Natural killer cell treated with Interleukin-12 subunit alpha and Interleukin-12 subunit beta and Interleukin-15 and Interleukin-18, amount 100 ng/mL, for 72 hours (primary cell): ENCODE results near the gene DEPDC1B. TPM values are rescaled to one million over a fixed set of nuclear protein-coding genes. Genes with fewer than 3 reads are reported as not detected.
"Not testable (repeated sequence)": the region's sequence is repeated elsewhere in the genome, so short reads cannot be mapped to it uniquely, and the experiment has no call there.

ENCODE experiments used
- ATAC-seq, 2 donors: fragments of 150-1000 bp; cut with Tn5 transposase in 1 of 2; sonication (Bioruptor Pico), chemical (Tn5 transposase) in 1 of 2; 2 replicates each; pipeline ENCODE4 v1.10.0; 2021
- DNase-seq: peaks from one replicate; pipeline ENCODE4 v3.0.0; 2022; ENCODE audit warnings: low spot score
- H3K27ac Mint-ChIP-seq, 2 donors: 1 replicate in 1 of 2; 2 replicates in 1 of 2; pipeline ENCODE4 v1.8.0; 2022; ENCODE audit warnings: mixed read lengths in 2 of 2, mild to moderate bottlenecking in 1 of 2, moderate library complexity in 1 of 2
- H3K27me3 Mint-ChIP-seq, 2 donors: 1 replicate in 1 of 2; 2 replicates in 1 of 2; pipeline ENCODE4 v1.8.0; 2022; ENCODE audit warnings: mixed read lengths in 2 of 2
- H3K36me3 Mint-ChIP-seq: one replicate; pipeline ENCODE4 v1.8.0; 2022; ENCODE audit warnings: mixed read lengths
- H3K4me1 Mint-ChIP-seq, 2 donors: 1 replicate in 1 of 2; 2 replicates in 1 of 2; pipeline ENCODE4 v1.8.0; 2022; ENCODE audit warnings: low read depth in 2 of 2, mixed read lengths in 2 of 2, mild to moderate bottlenecking in 1 of 2
- H3K4me3 Mint-ChIP-seq: one replicate; pipeline ENCODE4 v1.8.0; 2022; ENCODE audit warnings: mixed read lengths
- H3K9me3 Mint-ChIP-seq: 2 replicates; pipeline ENCODE4 v1.8.0; 2022; ENCODE audit warnings: mixed read lengths
- total RNA-seq, 2 donors: library from RNA; stranded (reverse); gene quantifications; one replicate each; pipeline ENCODE4 v1.2.3, GENCODE V29; 2022

DEPDC1B gene
- total RNA-seq, 2 donors from 2014 or later: 14.8 to 30.0 TPM

DNA sequence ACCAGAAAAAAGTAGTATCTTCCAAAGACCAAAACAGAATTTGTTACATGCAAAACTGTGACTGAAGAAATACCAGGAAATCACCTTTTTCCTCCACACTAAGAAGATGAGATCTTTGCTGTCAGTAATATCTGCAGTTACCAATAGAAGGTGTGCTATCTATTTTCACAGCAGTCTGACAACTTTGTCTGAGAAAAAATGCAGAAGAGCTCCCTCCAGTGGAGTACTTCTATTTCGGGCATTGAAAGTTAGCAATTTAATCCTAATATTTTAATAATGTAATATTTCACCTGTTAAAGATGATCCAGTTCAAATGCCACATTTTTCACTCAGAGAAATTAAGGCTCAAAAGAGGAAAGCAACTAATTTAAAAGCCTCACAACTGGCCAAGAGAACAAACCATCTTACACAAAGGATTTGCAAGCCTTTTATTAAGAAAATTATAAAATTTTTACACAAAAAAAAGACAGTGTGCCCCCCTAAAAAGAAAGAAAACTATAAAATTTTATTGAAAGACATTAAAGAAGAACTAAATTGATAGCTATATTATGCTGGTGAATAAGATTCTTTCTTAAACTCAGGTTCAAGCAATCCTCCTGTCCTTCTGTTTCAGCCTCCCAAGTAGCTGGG is 50.6 kb downstream of the DEPDC1B start:
- Mint-ChIP-seq H3K4me3 (no peak overlapping the region), H3K27ac (no peak overlapping the region), H3K4me1 (no peaks in the 10 kb centered on the region), H3K36me3 (no peaks in the 10 kb centered on the region), H3K27me3 (no peaks in the 10 kb centered on the region), H3K9me3 (no peaks in the 10 kb centered on the region)
- DNase-seq (no peak), ATAC-seq (no peak)

GRCh38 chr5:60648175-60648574 is 51.8 kb downstream of the DEPDC1B start:
- Mint-ChIP-seq H3K9me3 (no peaks in the 10 kb centered on the region), H3K27me3 (no peaks in the 10 kb centered on the region), H3K4me3 (no peak overlapping the region), H3K36me3 (no peaks in the 10 kb centered on the region), H3K27ac (no peak overlapping the region), H3K4me1 (no peaks in the 10 kb centered on the region)
- ATAC-seq: no peak
- no peak for DNase-seq

DNA sequence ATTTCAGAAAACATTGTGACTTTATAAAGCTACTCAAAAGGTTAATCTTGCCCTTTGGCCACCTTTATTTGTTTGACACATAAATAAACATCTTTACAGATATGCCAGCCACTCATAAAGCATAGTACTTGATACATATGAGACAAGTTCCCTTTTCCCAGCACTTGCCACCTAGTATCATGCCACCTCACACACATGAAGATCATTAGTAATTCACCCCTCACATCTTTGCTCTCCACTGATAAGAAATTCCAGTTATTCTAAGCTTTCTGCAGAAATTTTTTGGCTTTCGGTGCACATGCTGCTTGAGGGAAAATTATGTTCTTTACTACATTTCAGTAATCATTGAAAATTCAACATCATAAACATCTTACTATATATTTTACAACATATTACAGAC is 59.1 kb downstream of the DEPDC1B start:
- peaks cover 14% of the 10 kb centered on the region for H3K36me3 Mint-ChIP-seq
- peaks cover 3% of the 10 kb centered on the region for H3K9me3 Mint-ChIP-seq
- H3K4me1 Mint-ChIP-seq: no peaks in the 10 kb centered on the region
- DNase-seq (no peak), ATAC-seq (no peak)
- no peak overlapping the region for H3K4me3 Mint-ChIP-seq
- H3K27ac Mint-ChIP-seq: no peak overlapping the region
- H3K27me3 Mint-ChIP-seq: no peaks in the 10 kb centered on the region

GRCh38 chr5:60639544-60639943 is 60.4 kb downstream of the DEPDC1B start:
- peaks cover 14% of the 10 kb centered on the region for H3K36me3 Mint-ChIP-seq
- no peak overlapping the region for H3K4me3 Mint-ChIP-seq
- H3K27me3 Mint-ChIP-seq: no peaks in the 10 kb centered on the region
- no peaks in the 10 kb centered on the region for H3K4me1 Mint-ChIP-seq
- ATAC-seq (no peak), DNase-seq (no peak)
- no peak overlapping the region for H3K27ac Mint-ChIP-seq
- H3K9me3 Mint-ChIP-seq: peaks cover 3% of the 10 kb centered on the region

DNA sequence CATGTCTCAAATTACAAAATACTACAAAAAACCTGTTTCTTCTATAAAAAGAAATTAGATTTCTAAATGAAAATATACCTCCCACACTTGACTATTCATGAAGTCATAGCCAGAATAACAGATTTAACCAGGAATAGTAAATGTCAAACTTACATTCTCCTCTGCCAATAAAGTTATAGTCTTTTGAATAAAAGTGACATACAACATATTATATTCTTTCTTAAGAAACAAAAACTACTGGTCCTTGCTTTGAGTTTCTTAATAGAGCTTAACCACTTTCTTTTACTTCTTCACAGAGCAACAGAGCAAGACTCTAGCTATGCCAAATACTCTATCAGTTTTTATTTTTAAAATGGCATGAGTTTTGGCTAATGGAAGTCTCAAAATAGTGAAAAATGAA is 61.7 kb downstream of the DEPDC1B start:
- Mint-ChIP-seq H3K36me3 (peaks cover 14% of the 10 kb centered on the region), H3K27me3 (no peaks in the 10 kb centered on the region), H3K9me3 (peaks cover 3% of the 10 kb centered on the region), H3K27ac (no peak overlapping the region), H3K4me3 (no peak overlapping the region), H3K4me1 (no peaks in the 10 kb centered on the region)
- ATAC-seq (no peak), DNase-seq (no peak)

- no peak overlapping the region for H3K4me3 Mint-ChIP-seq
- no peaks in the 10 kb centered on the region for H3K4me1 Mint-ChIP-seq
- peaks cover 8% of the 10 kb centered on the region for H3K36me3 Mint-ChIP-seq
- ATAC-seq: no peak
- no peak overlapping the region for H3K27ac Mint-ChIP-seq
- no peak for DNase-seq
- peaks cover 3% of the 10 kb centered on the region for H3K9me3 Mint-ChIP-seq
- H3K27me3 Mint-ChIP-seq: no peaks in the 10 kb centered on the region
Measured at GRCh38 chr5:60636644-60637043, 63.3 kb downstream of the DEPDC1B start.

- DNase-seq (no peak), ATAC-seq (no peak)
- Mint-ChIP-seq H3K27me3 (no peaks in the 10 kb centered on the region), H3K27ac (no peak overlapping the region), H3K4me1 (no peaks in the 10 kb centered on the region), H3K9me3 (peaks cover 3% of the 10 kb centered on the region), H3K4me3 (no peak overlapping the region), H3K36me3 (peaks cover 8% of the 10 kb centered on the region)
Measured at GRCh38 chr5:60636001-60636400, 64.0 kb downstream of the DEPDC1B start.

DNA sequence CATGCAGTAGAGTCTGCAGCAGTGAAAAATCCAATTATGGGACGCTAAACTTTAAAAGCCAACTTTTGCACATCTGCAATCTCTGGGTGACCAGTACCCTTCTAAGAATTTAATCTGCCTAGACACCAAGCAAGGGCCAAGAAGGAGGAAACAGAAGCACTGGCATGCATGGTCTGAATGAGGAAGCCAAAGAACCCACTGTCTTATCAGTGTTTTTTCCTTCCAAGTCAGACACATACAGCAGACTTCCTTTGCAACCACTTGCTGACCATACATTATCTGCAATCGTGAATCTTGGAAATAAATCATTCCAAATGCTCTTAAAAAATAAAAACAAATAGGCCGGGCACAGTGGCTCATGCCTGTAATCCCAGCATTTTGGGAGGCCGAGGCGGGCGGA is 65.9 kb downstream of the DEPDC1B start:
- ATAC-seq: no peak
- H3K9me3 Mint-ChIP-seq: peaks cover 3% of the 10 kb centered on the region
- no peaks in the 10 kb centered on the region for H3K4me1 Mint-ChIP-seq
- H3K27me3 Mint-ChIP-seq: no peaks in the 10 kb centered on the region
- peaks cover 8% of the 10 kb centered on the region for H3K36me3 Mint-ChIP-seq
- DNase-seq: no peak
- no peak overlapping the region for H3K4me3 Mint-ChIP-seq
- H3K27ac Mint-ChIP-seq: no peak overlapping the region

GRCh38 chr5:60633341-60633740 is 66.6 kb downstream of the DEPDC1B start:
- no peak for ATAC-seq
- DNase-seq: no peak
- peaks cover 8% of the 10 kb centered on the region for H3K36me3 Mint-ChIP-seq
- no peak overlapping the region for H3K4me3 Mint-ChIP-seq
- no peaks in the 10 kb centered on the region for H3K27me3 Mint-ChIP-seq
- peaks cover 3% of the 10 kb centered on the region for H3K9me3 Mint-ChIP-seq
- no peak overlapping the region for H3K27ac Mint-ChIP-seq
- H3K4me1 Mint-ChIP-seq: no peaks in the 10 kb centered on the region

GRCh38 chr5:60632153-60632552 is 67.8 kb downstream of the DEPDC1B start:
- ATAC-seq (peak in 1 of 2 donors; percentile 28), DNase-seq (no peak)
- Mint-ChIP-seq H3K27ac (no peak overlapping the region), H3K4me3 (no peak overlapping the region), H3K27me3 (no peaks in the 10 kb centered on the region), H3K4me1 (no peaks in the 10 kb centered on the region), H3K36me3 (peaks cover under 1% of the 10 kb centered on the region), H3K9me3 (no peaks in the 10 kb centered on the region)

GRCh38 chr5:60630836-60631235 is 69.1 kb downstream of the DEPDC1B start:
- Mint-ChIP-seq H3K27ac (no peak overlapping the region), H3K9me3 (no peaks in the 10 kb centered on the region), H3K4me3 (no peak overlapping the region), H3K36me3 (no peaks in the 10 kb centered on the region), H3K27me3 (no peaks in the 10 kb centered on the region), H3K4me1 (no peaks in the 10 kb centered on the region)
- ATAC-seq (no peak), DNase-seq (no peak)

DNA sequence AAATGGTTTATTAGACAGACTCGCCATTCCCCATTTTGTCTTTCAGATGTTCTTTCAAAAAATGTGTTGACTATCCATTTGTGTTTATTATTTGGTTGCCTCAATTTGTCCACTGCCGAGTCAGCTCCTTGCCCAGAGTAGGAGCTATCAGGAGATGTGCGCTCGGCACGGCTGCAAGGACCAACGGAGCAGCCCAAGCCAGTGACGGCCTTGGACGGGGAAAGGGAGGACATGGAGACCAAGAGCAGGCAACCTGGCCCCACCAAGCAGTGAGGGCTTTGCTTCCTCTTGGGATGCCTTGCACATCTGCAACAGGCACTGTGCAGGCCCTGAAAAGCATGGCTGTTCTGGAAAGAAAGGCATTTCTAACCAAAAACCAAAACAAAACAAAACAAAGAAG is 69.8 kb downstream of the DEPDC1B start:
- H3K4me1 Mint-ChIP-seq: no peaks in the 10 kb centered on the region
- H3K27ac Mint-ChIP-seq: no peak overlapping the region
- no peaks in the 10 kb centered on the region for H3K36me3 Mint-ChIP-seq
- no peaks in the 10 kb centered on the region for H3K9me3 Mint-ChIP-seq
- no peak overlapping the region for H3K4me3 Mint-ChIP-seq
- no peak for DNase-seq
- ATAC-seq: no peak
- no peaks in the 10 kb centered on the region for H3K27me3 Mint-ChIP-seq

GRCh38 chr5:60624875-60625274 is 75.1 kb downstream of the DEPDC1B start:
- H3K27me3 Mint-ChIP-seq, H3K36me3 Mint-ChIP-seq, H3K9me3 Mint-ChIP-seq, ATAC-seq, DNase-seq, H3K27ac Mint-ChIP-seq, H3K4me3 Mint-ChIP-seq, H3K4me1 Mint-ChIP-seq: not testable (repeated sequence)

GRCh38 chr5:60620752-60621151 is 79.2 kb downstream of the DEPDC1B start:
- not testable (repeated sequence) for H3K9me3 Mint-ChIP-seq, ATAC-seq, H3K4me3 Mint-ChIP-seq, H3K4me1 Mint-ChIP-seq, H3K27me3 Mint-ChIP-seq, H3K27ac Mint-ChIP-seq, DNase-seq
- H3K36me3 Mint-ChIP-seq: peaks cover 11% of the 10 kb centered on the region

DNA sequence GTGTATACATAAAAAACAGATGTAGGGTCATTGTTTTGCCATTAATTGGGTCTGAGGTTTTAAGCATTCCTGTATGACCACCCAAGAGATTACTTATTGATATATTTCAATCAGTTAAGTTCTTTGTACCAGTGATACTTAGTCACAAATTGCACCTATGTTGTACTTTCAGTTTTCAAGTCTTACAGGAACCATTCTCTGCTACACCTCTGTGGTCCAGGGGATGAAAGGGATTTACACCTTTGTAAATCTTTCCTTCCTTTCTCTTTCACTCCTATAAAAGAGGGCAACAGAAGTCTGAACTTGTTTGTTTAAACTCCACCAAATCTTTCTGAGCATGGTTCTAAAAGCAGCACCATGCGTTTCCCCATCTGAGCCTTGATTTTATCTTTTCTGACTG is 86.1 kb downstream of the DEPDC1B start:
- H3K36me3 Mint-ChIP-seq: peaks cover 11% of the 10 kb centered on the region
- H3K27me3 Mint-ChIP-seq: no peaks in the 10 kb centered on the region
- no peak overlapping the region for H3K4me3 Mint-ChIP-seq
- peaks cover 8% of the 10 kb centered on the region for H3K9me3 Mint-ChIP-seq
- DNase-seq (no peak), ATAC-seq (no peak)
- no peak overlapping the region for H3K27ac Mint-ChIP-seq
- H3K4me1 Mint-ChIP-seq: no peaks in the 10 kb centered on the region
